ENCODE data around the gene TMED9.

- TF ChIP-seq, protein P1, sequence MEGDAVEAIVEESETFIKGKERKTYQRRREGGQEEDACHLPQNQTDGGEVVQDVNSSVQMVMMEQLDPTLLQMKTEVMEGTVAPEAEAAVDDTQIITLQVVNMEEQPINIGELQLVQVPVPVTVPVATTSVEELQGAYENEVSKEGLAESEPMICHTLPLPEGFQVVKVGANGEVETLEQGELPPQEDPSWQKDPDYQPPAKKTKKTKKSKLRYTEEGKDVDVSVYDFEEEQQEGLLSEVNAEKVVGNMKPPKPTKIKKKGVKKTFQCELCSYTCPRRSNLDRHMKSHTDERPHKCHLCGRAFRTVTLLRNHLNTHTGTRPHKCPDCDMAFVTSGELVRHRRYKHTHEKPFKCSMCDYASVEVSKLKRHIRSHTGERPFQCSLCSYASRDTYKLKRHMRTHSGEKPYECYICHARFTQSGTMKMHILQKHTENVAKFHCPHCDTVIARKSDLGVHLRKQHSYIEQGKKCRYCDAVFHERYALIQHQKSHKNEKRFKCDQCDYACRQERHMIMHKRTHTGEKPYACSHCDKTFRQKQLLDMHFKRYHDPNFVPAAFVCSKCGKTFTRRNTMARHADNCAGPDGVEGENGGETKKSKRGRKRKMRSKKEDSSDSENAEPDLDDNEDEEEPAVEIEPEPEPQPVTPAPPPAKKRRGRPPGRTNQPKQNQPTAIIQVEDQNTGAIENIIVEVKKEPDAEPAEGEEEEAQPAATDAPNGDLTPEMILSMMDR (conservative IDR thresholded peaks at IDR 0.05; ENCODE audit: low read depth, low read length): no peak
- TF ChIP-seq CEBPB (IDR thresholded peaks at IDR 0.05; ENCODE audit: low read depth, low read length) (no peak), POLR2A (IDR thresholded peaks at IDR 0.05; ENCODE audit: low read depth, low read length) (peak; percentile 86), RAD21 (IDR thresholded peaks at IDR 0.05; ENCODE audit: low read length) (no peak), RCOR1 (IDR thresholded peaks at IDR 0.05; ENCODE audit: insufficient replicate concordance, low read length) (no peak), SMC3 (IDR thresholded peaks at IDR 0.05; ENCODE audit: low read depth, low read length) (no peak), BHLHE40 (IDR thresholded peaks at IDR 0.05; ENCODE audit: low read depth, low read length) (no peak), RFX5 (IDR thresholded peaks at IDR 0.05; ENCODE audit: low read depth, low read length) (no peak)
- TF ChIP-seq, protein P2, sequence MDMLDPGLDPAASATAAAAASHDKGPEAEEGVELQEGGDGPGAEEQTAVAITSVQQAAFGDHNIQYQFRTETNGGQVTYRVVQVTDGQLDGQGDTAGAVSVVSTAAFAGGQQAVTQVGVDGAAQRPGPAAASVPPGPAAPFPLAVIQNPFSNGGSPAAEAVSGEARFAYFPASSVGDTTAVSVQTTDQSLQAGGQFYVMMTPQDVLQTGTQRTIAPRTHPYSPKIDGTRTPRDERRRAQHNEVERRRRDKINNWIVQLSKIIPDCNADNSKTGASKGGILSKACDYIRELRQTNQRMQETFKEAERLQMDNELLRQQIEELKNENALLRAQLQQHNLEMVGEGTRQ (IDR thresholded peaks at IDR 0.05; ENCODE audit: low read depth, low read length): no peak
- TF ChIP-seq, protein P3, sequence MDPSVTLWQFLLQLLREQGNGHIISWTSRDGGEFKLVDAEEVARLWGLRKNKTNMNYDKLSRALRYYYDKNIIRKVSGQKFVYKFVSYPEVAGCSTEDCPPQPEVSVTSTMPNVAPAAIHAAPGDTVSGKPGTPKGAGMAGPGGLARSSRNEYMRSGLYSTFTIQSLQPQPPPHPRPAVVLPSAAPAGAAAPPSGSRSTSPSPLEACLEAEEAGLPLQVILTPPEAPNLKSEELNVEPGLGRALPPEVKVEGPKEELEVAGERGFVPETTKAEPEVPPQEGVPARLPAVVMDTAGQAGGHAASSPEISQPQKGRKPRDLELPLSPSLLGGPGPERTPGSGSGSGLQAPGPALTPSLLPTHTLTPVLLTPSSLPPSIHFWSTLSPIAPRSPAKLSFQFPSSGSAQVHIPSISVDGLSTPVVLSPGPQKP (IDR thresholded peaks at IDR 0.05; ENCODE audit: borderline replicate concordance, low read depth, low read length): no peak
Observed at GRCh38 chr5:177599731-177600507, 7.9 kb downstream of the TMED9 start, which contains the start of gene B4GALT7.
